DOHH2 (cell line): ENCODE data around the gene RFK.

Experiments used
- EZH2phosphoT487 ChIP-seq: fragments of 200-600 bp; sonication (generic); IDR thresholded peaks from 2 replicates; pipeline ENCODE4 v1.6.1; 2017; ENCODE audit warnings: borderline replicate concordance, mild to moderate bottlenecking, antibody characterized with exemption, low read length, moderate library complexity, mixed read lengths
- TF ChIP-seq, protein P1 (sequence below): fragments of 200-600 bp; sonication (generic); IDR thresholded peaks from one replicate; pipeline ENCODE4 v1.5.1; 2014; ENCODE audit warnings: antibody characterized with exemption, mild to moderate bottlenecking, low read depth, low read length; ENCODE audit not compliant: poor library complexity, severe bottlenecking

GRCh38 chr9:76401580-76402354 is 7.5 kb upstream of the RFK start:
- TF ChIP-seq, protein P1, sequence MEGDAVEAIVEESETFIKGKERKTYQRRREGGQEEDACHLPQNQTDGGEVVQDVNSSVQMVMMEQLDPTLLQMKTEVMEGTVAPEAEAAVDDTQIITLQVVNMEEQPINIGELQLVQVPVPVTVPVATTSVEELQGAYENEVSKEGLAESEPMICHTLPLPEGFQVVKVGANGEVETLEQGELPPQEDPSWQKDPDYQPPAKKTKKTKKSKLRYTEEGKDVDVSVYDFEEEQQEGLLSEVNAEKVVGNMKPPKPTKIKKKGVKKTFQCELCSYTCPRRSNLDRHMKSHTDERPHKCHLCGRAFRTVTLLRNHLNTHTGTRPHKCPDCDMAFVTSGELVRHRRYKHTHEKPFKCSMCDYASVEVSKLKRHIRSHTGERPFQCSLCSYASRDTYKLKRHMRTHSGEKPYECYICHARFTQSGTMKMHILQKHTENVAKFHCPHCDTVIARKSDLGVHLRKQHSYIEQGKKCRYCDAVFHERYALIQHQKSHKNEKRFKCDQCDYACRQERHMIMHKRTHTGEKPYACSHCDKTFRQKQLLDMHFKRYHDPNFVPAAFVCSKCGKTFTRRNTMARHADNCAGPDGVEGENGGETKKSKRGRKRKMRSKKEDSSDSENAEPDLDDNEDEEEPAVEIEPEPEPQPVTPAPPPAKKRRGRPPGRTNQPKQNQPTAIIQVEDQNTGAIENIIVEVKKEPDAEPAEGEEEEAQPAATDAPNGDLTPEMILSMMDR, result no peak
- no peak for TF ChIP-seq EZH2phosphoT487
